C4-2B (cell line): ENCODE data around the gene ZNF423.

Source experiments
- H3K27ac ChIP-seq: fragments of 450-650 bp; 2 replicates; pipeline ENCODE4 v1.5.1; 2017
- ZFX ChIP-seq: fragments of 450-650 bp; IDR thresholded peaks from 2 replicates; pipeline ENCODE4 v1.6.1; 2017
- TF ChIP-seq, protein P1 (sequence below): fragments of 450-650 bp; conservative IDR thresholded peaks from 2 replicates; pipeline ENCODE4 v1.5.1; 2017; ENCODE audit warnings: mild to moderate bottlenecking

Gene ZNF423

GRCh38 chr16:49755716-49756505 lies 100.0 kb downstream of the ZNF423 start:
- TF ChIP-seq, protein P1, sequence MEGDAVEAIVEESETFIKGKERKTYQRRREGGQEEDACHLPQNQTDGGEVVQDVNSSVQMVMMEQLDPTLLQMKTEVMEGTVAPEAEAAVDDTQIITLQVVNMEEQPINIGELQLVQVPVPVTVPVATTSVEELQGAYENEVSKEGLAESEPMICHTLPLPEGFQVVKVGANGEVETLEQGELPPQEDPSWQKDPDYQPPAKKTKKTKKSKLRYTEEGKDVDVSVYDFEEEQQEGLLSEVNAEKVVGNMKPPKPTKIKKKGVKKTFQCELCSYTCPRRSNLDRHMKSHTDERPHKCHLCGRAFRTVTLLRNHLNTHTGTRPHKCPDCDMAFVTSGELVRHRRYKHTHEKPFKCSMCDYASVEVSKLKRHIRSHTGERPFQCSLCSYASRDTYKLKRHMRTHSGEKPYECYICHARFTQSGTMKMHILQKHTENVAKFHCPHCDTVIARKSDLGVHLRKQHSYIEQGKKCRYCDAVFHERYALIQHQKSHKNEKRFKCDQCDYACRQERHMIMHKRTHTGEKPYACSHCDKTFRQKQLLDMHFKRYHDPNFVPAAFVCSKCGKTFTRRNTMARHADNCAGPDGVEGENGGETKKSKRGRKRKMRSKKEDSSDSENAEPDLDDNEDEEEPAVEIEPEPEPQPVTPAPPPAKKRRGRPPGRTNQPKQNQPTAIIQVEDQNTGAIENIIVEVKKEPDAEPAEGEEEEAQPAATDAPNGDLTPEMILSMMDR, result no peak
- no peak for TF ChIP-seq ZFX
- no peak overlapping the region for H3K27ac ChIP-seq

DNA sequence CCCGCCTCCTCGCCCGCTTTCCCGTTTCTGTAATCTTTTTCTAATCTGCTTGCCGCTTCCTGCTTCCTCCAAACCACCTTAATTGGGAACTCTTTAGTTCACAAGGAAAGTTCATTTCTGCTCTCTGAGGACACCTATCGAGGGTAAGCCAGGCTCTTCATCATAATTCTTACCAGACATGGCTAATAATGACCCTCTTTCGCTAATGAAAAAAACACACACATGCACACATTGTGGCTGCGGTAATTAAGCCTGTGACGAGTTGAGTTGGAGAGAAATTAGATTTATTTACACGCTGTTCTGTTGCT lies 100.6 kb downstream of the ZNF423 start:
- no peak overlapping the region for H3K27ac ChIP-seq
- TF ChIP-seq, protein P1, result peak; percentile 72
- no peak for TF ChIP-seq ZFX

DNA sequence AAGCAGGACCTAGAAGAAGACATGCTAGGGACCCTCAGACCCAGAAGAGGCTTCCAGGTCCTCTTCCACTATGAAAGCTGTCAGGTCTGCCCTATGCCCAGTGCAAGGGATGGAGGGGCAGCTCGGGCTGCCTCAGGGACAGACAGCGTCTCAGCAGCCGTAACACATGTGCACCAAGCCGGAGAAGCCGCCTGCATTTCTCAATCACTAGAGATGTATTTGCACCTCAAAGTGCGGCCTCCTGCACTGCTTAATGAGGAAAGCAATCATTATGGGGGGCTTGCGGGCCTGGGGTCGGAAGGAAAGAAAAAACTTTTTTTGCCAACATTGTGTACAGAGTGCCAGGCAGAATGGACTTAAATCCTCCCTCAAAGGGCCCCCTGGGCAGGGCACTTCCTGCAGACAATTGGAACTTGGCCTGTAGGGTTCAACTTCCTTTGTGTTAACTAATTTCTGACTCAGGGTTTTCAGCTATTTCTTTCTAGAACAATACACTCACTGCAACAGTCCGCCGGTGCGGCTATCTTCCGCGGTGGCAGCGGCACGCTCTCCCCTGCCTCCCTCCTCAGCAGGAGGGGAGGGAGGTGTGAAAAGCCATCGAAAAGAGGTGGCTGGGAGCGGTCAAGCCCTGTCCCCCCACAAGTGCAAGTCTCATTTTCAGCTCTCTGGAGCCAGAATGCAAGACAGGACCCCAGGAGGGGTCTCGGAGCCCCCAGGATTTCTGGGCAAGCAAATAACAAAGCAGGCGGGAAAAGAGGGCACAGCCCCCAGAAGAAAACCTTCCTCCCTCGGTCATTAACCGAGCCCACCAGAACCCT lies 101.2 kb downstream of the ZNF423 start:
- TF ChIP-seq, protein P1, result no peak
- TF ChIP-seq ZFX, result no peak
- no peak overlapping the region for H3K27ac ChIP-seq

DNA sequence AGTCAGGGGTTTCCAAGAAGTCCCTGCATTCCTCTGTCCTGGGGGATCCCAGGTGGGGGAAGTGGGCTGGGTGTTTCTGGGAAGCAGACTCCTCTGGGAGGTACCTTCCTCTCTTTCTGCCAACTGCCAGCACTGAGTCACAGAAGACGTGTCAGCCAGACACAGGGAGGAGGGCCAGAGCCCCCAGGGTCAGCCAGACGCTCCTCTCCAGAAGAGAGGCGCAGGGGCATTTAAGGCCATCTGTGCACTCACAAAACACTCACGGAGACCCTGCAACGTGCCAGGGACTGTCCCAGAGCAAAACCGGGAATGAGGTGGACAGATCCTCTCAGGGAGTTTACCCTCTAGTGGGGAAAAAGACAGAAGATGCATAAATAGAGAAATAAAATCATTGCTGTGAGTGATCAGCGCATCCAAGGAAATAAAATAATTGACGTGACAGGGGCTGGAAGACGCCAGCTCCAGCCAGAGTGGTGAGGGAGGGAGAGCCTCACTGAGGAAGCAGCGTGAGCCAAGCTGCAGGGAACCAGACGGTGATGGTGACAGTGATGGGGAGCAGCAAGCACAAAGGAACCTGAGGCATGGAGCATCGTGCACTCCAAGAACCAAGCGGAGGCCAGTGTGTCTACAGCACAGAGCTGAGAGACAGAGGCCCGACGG lies 105.4 kb downstream of the ZNF423 start:
- no peak for TF ChIP-seq ZFX
- TF ChIP-seq, protein P1, result no peak
- H3K27ac ChIP-seq, result no peak overlapping the region

GRCh38 chr16:49749816-49750215 lies 106.1 kb downstream of the ZNF423 start:
- no peak overlapping the region for H3K27ac ChIP-seq

GRCh38 chr16:49748322-49748721 lies 107.6 kb downstream of the ZNF423 start:
- TF ChIP-seq ZFX, result no peak
- TF ChIP-seq, protein P1, result no peak
- no peak overlapping the region for H3K27ac ChIP-seq

More at GRCh38 chr16:49749816-49750215, 106.1 kb downstream of the ZNF423 start:
- TF ChIP-seq, protein P1, result no peak
- no peak for TF ChIP-seq ZFX

DNA sequence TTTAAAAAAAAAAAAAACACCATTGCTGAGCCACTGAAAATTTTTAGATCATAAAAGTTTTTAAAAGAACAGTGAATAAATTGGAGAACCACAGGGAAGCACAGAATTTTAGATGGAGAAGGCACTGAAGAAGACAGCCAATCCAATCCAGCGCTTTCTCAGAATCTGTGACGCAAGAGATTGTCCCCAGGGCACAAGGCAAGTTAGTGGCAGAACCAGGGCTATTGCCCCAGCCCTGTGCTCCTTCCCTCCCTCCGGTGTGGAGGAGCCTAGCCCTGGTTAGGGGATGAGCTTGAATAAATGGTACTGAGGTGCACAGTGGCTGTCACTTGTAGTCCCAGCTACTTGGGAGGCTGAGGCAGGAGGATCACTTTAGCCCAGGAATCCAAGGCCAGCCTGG lies 108.3 kb downstream of the ZNF423 start:
- H3K27ac ChIP-seq, result no peak overlapping the region
- no peak for TF ChIP-seq ZFX
- TF ChIP-seq, protein P1, result no peak
